ENCODE data around the gene VMO1. TPM values are rescaled to one million over a fixed set of nuclear protein-coding genes. Genes with fewer than 3 reads are reported as not detected.
"Not testable (repeated sequence)": the region's sequence is repeated elsewhere in the genome, so short reads cannot be mapped to it uniquely, and the experiment has no call there.

The VMO1 gene, protein sequence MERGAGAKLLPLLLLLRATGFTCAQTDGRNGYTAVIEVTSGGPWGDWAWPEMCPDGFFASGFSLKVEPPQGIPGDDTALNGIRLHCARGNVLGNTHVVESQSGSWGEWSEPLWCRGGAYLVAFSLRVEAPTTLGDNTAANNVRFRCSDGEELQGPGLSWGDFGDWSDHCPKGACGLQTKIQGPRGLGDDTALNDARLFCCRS
- total RNA-seq = 10 to 100 TPM in 4 of 6 donors, 1 to 10 TPM in 1, not detected in 1; 3.1 to 28.8 (median 13.4) TPM

DNA sequence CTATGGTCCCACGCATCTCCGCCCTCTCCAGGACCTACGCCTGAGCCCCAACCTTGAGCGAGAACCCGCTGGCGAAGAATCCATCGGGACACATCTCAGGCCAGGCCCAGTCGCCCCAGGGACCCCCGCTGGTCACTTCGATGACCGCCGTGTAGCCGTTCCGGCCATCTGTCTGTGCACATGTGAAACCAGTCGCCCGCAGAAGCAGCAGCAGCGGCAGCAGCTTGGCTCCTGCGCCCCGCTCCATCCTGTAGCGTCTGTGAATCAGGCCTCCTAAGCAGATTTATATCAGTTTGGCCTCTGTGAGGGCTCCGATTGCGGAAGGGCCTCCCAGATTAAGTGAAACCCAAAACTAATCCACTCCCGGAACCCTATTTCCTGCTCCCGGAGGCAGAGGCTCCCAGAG is at the start of gene VMO1:
TSS of gene VMO1 (minus strand) at position 259 of the 406 bp plus-strand sequence. CDS start at position 247, 12 bp downstream.
- H3K4me1 ChIP-seq = peaks cover 33 to 47% (median 39%) of the 10 kb centered on the region in 4 donors
- H3K27me3 ChIP-seq = peaks cover 0 to 12% (median 2%) of the 10 kb centered on the region in 4 donors
- peak within 1 kb of the TSS in 3 of 4 donors; percentile 22 to 28 (median 25) for H3K4me3 ChIP-seq
- H3K36me3 ChIP-seq = no peaks in the 10 kb centered on the region
- H3K27ac ChIP-seq = peak within 1 kb of the TSS in 2 of 4 donors; percentile 5 to 36
- H3K9me3 ChIP-seq = no peaks in the 10 kb centered on the region
- 0 to 10% methylated on average over 1 to 24 of the region's 24 CpGs for WGBS, 2 donors
- DNase-seq (peak in 1 of 2 donors; percentile 76), ATAC-seq (ENCODE audit: low FRiP score in 2 of 2) (no peak)
- TF ChIP-seq POLR2AphosphoS5 (IDR thresholded peaks at IDR 0.05) (no peak), EP300 (IDR thresholded peaks at IDR 0.05) (no peak), POLR2A (IDR thresholded peaks at IDR 0.05) (no peak)
- TF ChIP-seq, protein P1, sequence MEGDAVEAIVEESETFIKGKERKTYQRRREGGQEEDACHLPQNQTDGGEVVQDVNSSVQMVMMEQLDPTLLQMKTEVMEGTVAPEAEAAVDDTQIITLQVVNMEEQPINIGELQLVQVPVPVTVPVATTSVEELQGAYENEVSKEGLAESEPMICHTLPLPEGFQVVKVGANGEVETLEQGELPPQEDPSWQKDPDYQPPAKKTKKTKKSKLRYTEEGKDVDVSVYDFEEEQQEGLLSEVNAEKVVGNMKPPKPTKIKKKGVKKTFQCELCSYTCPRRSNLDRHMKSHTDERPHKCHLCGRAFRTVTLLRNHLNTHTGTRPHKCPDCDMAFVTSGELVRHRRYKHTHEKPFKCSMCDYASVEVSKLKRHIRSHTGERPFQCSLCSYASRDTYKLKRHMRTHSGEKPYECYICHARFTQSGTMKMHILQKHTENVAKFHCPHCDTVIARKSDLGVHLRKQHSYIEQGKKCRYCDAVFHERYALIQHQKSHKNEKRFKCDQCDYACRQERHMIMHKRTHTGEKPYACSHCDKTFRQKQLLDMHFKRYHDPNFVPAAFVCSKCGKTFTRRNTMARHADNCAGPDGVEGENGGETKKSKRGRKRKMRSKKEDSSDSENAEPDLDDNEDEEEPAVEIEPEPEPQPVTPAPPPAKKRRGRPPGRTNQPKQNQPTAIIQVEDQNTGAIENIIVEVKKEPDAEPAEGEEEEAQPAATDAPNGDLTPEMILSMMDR (IDR thresholded peaks at IDR 0.05) = no peak

DNA sequence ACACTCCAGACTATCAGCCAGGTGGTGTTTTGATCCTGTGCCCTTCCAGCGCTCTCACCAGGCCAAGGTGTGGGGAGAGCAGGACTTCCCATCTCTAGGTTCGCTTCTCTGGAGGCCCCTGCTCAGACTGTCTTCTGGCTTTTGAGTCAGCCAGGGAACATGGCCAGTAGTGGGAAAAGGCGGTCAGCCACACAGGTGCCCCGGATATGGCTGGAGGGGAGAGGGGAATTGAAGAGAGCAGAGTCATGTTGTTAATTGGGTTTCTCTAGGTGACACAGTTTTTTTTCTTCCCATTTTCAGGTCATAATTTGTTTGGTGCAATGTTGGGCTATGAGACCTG is 48.5 kb upstream of the VMO1 start:
- no peak for DNase-seq

DNA sequence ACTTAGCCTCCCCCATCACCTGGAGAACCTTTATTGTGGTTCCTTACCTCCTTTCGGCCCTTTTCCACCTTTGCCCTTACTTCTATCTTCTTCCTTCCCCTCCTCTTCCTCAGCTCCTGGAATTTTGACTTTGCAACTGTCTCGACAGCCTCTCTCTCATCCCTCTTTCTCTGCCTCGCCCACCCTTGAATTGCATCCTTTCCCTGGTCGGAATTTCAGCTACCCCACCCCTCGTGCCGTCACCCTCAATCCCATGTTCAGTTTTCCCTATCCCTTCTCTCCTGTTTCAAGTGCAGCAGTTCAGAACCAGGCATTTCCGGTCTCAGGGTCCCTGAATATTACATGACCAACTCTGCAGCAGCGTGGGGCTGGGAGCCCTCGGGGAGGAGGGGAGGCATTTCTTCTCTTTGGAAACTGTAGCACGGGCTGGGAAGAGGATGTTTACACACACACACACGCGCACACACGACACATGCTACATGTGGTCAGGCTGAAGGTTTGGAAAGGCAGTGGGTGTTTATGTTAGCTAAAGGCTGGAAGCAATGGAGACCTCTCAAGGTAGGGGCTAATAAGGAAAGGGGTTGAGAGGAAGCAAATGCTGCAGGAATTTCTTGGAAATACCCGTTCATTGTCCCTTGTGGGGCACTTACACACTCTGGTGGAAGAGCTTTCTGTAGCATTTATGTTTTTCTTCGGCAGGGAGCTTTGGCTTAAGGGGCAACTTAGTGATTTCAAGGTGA is 47.9 kb upstream of the VMO1 start:
- DNase-seq (peak in 1 of 2 donors; percentile 47), ATAC-seq (ENCODE audit: low FRiP score in 2 of 2) (peak in 1 of 2 donors; percentile 20)
- H3K9me3 ChIP-seq = no peaks in the 10 kb centered on the region
- no peaks in the 10 kb centered on the region for H3K27me3 ChIP-seq
- peaks cover 0 to 7% (median 0%) of the 10 kb centered on the region in 4 donors for H3K36me3 ChIP-seq
- peaks cover 25 to 57% (median 41%) of the 10 kb centered on the region in 4 donors for H3K4me1 ChIP-seq
- WGBS, 2 donors = 3 to 5% methylated on average over 15 of the region's 15 CpGs
- TF ChIP-seq POLR2AphosphoS5 (IDR thresholded peaks at IDR 0.05) (peak in 1 of 2 donors; percentile 74), POLR2A (IDR thresholded peaks at IDR 0.05) (no peak)
- H3K4me3 ChIP-seq = peak overlapping the region; percentile 63 to 93 (median 74)
- H3K27ac ChIP-seq = peak overlapping the region; percentile 83 to 97 (median 88)

More for the DNA sequence above, 48.5 kb upstream of the VMO1 start:
- Histone ChIP-seq H3K4me3 (peak overlapping the region in 3 of 4 donors; percentile 63 to 93 (median 79)), H3K9me3 (no peaks in the 10 kb centered on the region), H3K27ac (peak overlapping the region; percentile 22 to 97 (median 88)), H3K27me3 (no peaks in the 10 kb centered on the region), H3K4me1 (peaks cover 25 to 61% (median 44%) of the 10 kb centered on the region in 4 donors), H3K36me3 (peaks cover 0 to 7% (median 0%) of the 10 kb centered on the region in 4 donors)
- ATAC-seq (ENCODE audit: low FRiP score in 2 of 2) = no peak
- 53 to 59% methylated on average over 4 of the region's 4 CpGs for WGBS, 2 donors
- no peak for TF ChIP-seq POLR2A (IDR thresholded peaks at IDR 0.05)
- TF ChIP-seq EP300 (IDR thresholded peaks at IDR 0.05) = no peak
- TF ChIP-seq, protein P1 (IDR thresholded peaks at IDR 0.05) = no peak
- no peak for TF ChIP-seq POLR2AphosphoS5 (IDR thresholded peaks at IDR 0.05)

DNA sequence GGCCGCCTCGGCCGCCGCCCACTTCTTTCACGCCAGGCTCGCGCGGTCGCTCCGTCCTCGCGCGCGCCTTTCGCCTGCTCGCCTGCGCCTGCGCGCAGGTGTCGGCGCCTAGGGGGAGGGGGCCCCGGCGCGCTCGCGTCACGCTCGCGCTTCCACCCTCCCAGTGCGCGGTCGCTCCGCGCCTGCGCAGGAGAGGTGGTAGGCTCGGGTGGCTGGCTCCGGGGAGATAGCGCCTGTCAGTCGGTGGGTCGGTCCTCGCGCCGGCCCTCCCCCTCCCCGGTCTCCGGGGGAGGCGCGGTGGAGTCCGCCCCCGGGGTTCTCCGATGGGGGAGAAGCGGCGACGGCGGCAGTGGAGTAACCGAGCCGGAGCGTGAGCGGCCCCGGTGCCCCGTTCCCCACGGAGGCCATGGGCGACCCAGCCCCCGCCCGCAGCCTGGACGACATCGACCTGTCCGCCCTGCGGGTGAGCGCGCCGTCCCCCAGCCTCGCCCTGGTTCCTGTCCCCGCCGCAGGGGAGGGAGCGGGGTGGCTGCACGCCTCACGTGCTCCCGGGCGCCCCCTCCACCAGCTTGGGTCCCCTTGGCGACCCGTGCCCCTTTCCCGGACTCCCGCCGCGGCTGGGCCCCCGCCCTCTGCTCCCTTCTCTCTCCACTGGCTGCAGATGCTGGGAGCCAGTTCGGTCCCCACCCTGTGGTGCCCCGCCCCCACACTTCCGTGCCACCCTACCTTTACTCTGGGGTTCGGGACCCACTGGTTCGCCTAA is 47.2 kb upstream of the VMO1 start, which contains the start of gene MINK1:
TSS of gene MINK1 (plus strand) at position 163 of the 763 bp plus-strand sequence. CDS start at position 407, 244 bp downstream.
- WGBS, 2 donors = 1% methylated on average over 23 to 29 of the region's 91 CpGs
- H3K27me3 ChIP-seq = no peaks in the 10 kb centered on the region
- peak within 1 kb of the TSS; percentile 83 to 97 (median 88) for H3K27ac ChIP-seq
- H3K4me1 ChIP-seq = peaks cover 25 to 52% (median 39%) of the 10 kb centered on the region in 4 donors
- peak in 3 of 4 donors; percentile 46 to 92 (median 81) for TF ChIP-seq POLR2A (IDR thresholded peaks at IDR 0.05)
- TF ChIP-seq EP300 (IDR thresholded peaks at IDR 0.05) = no peak
- TF ChIP-seq POLR2AphosphoS5 (IDR thresholded peaks at IDR 0.05) = peak; percentile 33 to 88
- TF ChIP-seq, protein P1 (IDR thresholded peaks at IDR 0.05) = peak in 3 of 6 experiments; percentile 6 to 39 (median 8)
- DNase-seq (peak; percentile 90 to 98), ATAC-seq (ENCODE audit: low FRiP score in 2 of 2) (peak; percentile 95 to 99)
- H3K9me3 ChIP-seq = no peaks in the 10 kb centered on the region
- H3K4me3 ChIP-seq = peak within 1 kb of the TSS; percentile 63 to 93 (median 74)
- H3K36me3 ChIP-seq = peaks cover 0 to 6% (median 0%) of the 10 kb centered on the region in 4 donors

DNA sequence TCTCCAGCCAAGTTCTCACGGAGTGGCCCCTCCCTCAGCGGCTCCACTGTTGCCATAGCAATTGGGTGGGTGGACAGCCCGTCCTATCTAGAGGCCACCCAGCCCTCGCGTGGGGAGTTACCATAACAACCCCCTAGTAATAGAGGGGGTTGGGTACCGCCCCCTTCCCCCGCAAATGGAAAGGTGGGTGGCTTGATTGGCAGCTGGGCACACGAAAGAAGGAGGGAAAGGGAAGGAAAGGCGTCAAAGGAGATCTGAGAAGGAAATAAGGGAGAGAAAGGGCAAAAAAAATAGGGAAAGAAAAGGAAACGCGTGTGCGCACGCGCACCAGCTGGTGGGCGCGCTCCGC is 46.6 kb upstream of the VMO1 start:
- peak in 1 of 2 donors; percentile 57 for ATAC-seq (ENCODE audit: low FRiP score in 2 of 2)
- not testable (repeated sequence) for H3K27me3 ChIP-seq, DNase-seq, H3K36me3 ChIP-seq, H3K9me3 ChIP-seq
- peaks cover 25 to 46% (median 35%) of the 10 kb centered on the region in 4 donors for H3K4me1 ChIP-seq
- WGBS, 2 donors = 0 to 1% methylated on average over 8 to 12 of the region's 17 CpGs
- peak overlapping the region; percentile 63 to 93 (median 74) for H3K4me3 ChIP-seq
- H3K27ac ChIP-seq = peak overlapping the region; percentile 83 to 97 (median 88)

All from upper lobe of left lung (tissue), 6 donors.